Cardiac muscle cell (in vitro differentiated cells and primary cell): ENCODE data around the gene PPP1CA. TPM values are rescaled to one million over a fixed set of nuclear protein-coding genes. Genes with fewer than 3 reads are reported as not detected.

Experiments
- DNase-seq, 2 donors: peaks; one replicate each; pipeline versions ENCODE4 v3.0.0 to v3.0.0-alpha.2; 2010 to 2017; ENCODE audit warnings: low read depth in 1 of 2, low spot score in 1 of 2
- H3K27ac ChIP-seq: fragments of 200-600 bp; sonication (generic); 2 replicates; pipeline ENCODE4 v1.5.1; 2016
- H3K27me3 ChIP-seq: fragments of 200-600 bp; sonication (generic); 2 replicates; pipeline ENCODE4 v1.6.0; 2016; ENCODE audit warnings: control low read depth
- H3K36me3 ChIP-seq: fragments of 200-600 bp; sonication (generic); 2 replicates; pipeline ENCODE4 v1.5.1; 2016; ENCODE audit warnings: control low read depth
- H3K4me1 ChIP-seq: fragments of 200-600 bp; sonication (generic); 2 replicates; pipeline ENCODE4 v1.8.1; 2017; ENCODE audit warnings: low read depth, mild to moderate bottlenecking, mixed run types
- H3K4me3 ChIP-seq: fragments of 200-600 bp; sonication (generic); 2 replicates; pipeline ENCODE4 v1.5.1; 2016; ENCODE audit warnings: mild to moderate bottlenecking
- H3K9me3 ChIP-seq: fragments of 200-600 bp; sonication (generic); 2 replicates; pipeline ENCODE4 v1.5.1; 2017; ENCODE audit warnings: low read depth, mild to moderate bottlenecking, control low read depth
- polyA plus RNA-seq: library from polyadenylated mRNA; unstranded; fragments of >200 nt; fragmentation: Nextera tagmentation; extraction: Ambion mirVana; gene quantifications from 2 replicates; pipeline ENCODE4 v1.2.1, GENCODE V29; 2016
- total RNA-seq: library from RNA; depleted of rRNA; stranded (reverse); fragments of >200 nt; gene quantifications from 2 replicates; pipeline ENCODE4 v1.2.3, GENCODE V29; 2016
- TF ChIP-seq, protein P1 (sequence below): IDR thresholded peaks from 2 replicates; pipeline ENCODE4 v1.5.1; 2012; ENCODE audit warnings: low read depth, mild to moderate bottlenecking, low read length

Gene PPP1CA
- total and polyA plus RNA-seq, 2 experiments from 2014 or later: 142 to 235 TPM

GRCh38 chr11:67420147-67420645 is 18.5 kb upstream of the PPP1CA start:
- DNase-seq: no peak
- H3K36me3 ChIP-seq: no peaks in the 10 kb centered on the region
- H3K27me3 ChIP-seq: peaks cover 2% of the 10 kb centered on the region
- TF ChIP-seq, protein P1, sequence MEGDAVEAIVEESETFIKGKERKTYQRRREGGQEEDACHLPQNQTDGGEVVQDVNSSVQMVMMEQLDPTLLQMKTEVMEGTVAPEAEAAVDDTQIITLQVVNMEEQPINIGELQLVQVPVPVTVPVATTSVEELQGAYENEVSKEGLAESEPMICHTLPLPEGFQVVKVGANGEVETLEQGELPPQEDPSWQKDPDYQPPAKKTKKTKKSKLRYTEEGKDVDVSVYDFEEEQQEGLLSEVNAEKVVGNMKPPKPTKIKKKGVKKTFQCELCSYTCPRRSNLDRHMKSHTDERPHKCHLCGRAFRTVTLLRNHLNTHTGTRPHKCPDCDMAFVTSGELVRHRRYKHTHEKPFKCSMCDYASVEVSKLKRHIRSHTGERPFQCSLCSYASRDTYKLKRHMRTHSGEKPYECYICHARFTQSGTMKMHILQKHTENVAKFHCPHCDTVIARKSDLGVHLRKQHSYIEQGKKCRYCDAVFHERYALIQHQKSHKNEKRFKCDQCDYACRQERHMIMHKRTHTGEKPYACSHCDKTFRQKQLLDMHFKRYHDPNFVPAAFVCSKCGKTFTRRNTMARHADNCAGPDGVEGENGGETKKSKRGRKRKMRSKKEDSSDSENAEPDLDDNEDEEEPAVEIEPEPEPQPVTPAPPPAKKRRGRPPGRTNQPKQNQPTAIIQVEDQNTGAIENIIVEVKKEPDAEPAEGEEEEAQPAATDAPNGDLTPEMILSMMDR: no peak
- peak overlapping the region; percentile 82 for H3K27ac ChIP-seq
- no peaks in the 10 kb centered on the region for H3K9me3 ChIP-seq
- H3K4me1 ChIP-seq: peaks cover 7% of the 10 kb centered on the region
- H3K4me3 ChIP-seq: peak overlapping the region; percentile 32

DNA sequence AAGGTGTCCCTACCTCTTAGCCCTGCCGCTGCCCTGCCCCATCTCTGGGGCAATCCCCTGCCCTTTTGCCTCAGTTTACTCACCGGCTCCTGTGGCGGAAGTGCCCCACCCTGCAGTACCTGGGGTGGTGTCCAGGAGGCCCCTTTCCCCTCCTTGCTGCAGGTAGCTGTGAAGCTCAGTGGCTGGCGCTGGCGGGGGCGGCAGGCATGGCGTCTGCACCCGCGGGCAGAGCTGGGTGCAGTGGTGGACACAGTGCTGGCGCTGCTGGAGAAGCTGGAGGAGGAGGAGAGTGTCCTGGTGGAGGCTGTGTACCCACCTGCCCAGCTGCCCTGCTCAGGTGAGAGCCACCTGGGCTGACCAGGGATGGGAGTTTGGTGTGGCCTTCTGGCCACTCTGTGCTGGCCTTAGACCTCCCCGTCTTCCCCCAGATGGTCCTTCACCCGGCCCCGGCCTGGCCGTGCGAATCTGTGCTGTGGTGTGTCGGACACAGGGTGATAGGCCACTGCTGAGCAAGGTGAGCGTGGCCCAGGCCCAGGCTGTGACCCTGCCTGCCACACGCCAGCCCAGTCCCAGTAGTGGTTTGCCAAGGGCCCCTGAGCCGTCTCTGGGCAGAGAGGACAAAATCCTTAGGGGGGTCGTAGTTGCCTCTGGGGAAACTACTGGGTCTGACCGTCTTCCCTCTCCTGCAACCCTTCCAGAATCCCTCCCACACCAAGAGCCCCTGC is 17.8 kb upstream of the PPP1CA start:
- H3K36me3 ChIP-seq: no peaks in the 10 kb centered on the region
- DNase-seq: no peak
- H3K27ac ChIP-seq: no peak overlapping the region
- peaks cover 7% of the 10 kb centered on the region for H3K4me1 ChIP-seq
- H3K4me3 ChIP-seq: no peak overlapping the region
- TF ChIP-seq, protein P1: no peak
- H3K9me3 ChIP-seq: no peaks in the 10 kb centered on the region
- peaks cover 9% of the 10 kb centered on the region for H3K27me3 ChIP-seq

DNA sequence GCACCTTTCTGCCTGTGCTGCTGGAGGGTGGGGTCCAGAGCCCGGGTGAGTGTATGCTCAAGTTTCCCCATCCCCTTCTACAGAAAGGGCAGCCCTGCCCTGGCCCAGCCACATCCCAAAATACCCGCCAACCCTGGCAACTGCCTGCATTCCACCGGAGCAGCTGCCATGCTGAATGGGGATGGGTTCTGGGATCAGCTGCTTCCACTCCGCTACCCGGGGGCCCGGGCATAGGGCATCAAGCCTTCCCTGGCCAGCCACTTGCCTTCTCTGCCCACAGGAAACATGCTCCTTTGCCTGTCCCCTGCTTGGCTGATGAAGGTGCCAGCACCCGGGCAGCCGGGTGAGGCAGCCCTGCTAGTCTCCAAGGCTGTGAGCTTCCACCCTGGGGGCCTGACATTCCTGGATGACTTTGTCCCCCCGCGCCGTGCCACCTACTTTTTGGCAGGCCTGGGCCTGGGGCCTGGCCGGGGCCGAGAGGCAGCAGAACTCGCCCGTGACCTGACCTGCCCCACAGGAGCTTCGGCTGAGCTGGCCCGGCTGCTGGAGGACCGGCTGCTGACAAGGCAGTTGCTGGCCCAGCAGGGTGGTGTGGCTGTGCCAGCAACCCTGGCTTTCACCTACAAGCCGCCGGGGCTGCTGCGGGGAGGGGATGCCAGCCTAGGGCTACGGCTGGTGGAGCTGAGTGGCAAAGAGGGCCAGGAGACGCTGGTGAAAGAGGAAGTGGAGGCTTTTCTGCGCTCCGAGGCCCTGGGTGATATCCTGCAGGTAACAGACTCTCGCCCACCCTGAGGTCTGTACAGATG is 17.0 kb upstream of the PPP1CA start:
- Histone ChIP-seq H3K4me1 (peaks cover 7% of the 10 kb centered on the region), H3K9me3 (no peaks in the 10 kb centered on the region), H3K27ac (no peak overlapping the region), H3K27me3 (peaks cover 9% of the 10 kb centered on the region), H3K4me3 (no peak overlapping the region), H3K36me3 (no peaks in the 10 kb centered on the region)
- TF ChIP-seq, protein P1: no peak
- DNase-seq: no peak

DNA sequence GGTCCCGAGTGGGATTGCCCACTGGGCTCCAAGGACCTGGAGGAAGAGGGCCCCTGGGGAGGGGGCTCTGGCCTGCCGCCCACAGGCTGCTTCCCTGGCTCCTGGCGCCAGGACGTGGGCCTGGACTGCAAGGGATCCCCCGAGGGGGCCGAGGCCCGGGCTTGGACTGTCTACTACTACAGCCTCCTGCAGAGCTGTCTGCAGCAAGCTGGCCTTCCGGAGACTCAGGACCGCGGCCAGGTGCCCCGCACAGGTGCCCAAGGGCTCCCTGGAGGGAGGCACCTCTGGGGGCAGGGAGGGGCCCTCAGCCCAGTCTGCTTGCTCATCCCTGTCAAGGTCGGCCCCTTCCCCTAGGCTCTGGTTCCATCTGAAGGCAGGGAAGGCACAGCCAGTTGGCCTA is 15.8 kb upstream of the PPP1CA start:
- Histone ChIP-seq H3K4me3 (no peak overlapping the region), H3K4me1 (peaks cover 7% of the 10 kb centered on the region), H3K27ac (no peak overlapping the region)

More for the DNA sequence above, 15.8 kb upstream of the PPP1CA start:
- H3K9me3 ChIP-seq: no peaks in the 10 kb centered on the region
- DNase-seq: no peak
- no peaks in the 10 kb centered on the region for H3K36me3 ChIP-seq
- TF ChIP-seq, protein P1: no peak
- H3K27me3 ChIP-seq: peaks cover 9% of the 10 kb centered on the region
